C4-2B (cell line): ENCODE results near the gene NAV2.

ENCODE experiments used
- ZFX ChIP-seq: fragments of 450-650 bp; IDR thresholded peaks from 2 replicates; pipeline ENCODE4 v1.6.1; 2017
- TF ChIP-seq, protein P1 (sequence below): fragments of 450-650 bp; conservative IDR thresholded peaks from 2 replicates; pipeline ENCODE4 v1.5.1; 2017; ENCODE audit warnings: mild to moderate bottlenecking

DNA sequence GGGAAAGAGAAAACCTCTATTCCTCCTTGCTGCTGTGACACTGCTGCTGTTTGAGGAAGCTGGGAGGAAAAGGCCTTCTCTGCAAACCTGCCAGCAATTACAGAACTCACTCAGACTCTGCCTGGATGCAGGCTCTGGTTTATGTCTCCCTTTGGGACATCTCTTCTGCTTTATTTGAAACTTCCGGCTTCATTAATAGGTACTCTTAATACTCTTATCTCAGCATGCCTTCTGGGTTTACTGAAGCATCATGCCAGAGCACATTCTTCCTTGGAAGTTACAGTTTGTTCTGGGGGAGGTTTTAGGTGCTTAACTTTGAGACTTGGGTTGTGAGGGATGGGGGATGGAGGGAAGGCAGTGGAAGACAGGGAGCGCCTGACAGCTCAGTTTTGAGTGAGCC is 79.9 kb downstream of the NAV2 start:
- TF ChIP-seq, protein P1, sequence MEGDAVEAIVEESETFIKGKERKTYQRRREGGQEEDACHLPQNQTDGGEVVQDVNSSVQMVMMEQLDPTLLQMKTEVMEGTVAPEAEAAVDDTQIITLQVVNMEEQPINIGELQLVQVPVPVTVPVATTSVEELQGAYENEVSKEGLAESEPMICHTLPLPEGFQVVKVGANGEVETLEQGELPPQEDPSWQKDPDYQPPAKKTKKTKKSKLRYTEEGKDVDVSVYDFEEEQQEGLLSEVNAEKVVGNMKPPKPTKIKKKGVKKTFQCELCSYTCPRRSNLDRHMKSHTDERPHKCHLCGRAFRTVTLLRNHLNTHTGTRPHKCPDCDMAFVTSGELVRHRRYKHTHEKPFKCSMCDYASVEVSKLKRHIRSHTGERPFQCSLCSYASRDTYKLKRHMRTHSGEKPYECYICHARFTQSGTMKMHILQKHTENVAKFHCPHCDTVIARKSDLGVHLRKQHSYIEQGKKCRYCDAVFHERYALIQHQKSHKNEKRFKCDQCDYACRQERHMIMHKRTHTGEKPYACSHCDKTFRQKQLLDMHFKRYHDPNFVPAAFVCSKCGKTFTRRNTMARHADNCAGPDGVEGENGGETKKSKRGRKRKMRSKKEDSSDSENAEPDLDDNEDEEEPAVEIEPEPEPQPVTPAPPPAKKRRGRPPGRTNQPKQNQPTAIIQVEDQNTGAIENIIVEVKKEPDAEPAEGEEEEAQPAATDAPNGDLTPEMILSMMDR: no peak
- no peak for TF ChIP-seq ZFX
